Brain microvascular endothelial cell (primary cell): ENCODE measurements around the gene PRSS12.

Experiments
- DNase-seq: peaks from one replicate; pipeline ENCODE4 v3.0.0-alpha.2; 2020
- H3K27ac ChIP-seq: fragments of 250-450 bp; sonication (Bioruptor Pico); 2 replicates; pipeline ENCODE4 v1.5.1; 2020; ENCODE audit warnings: mild to moderate bottlenecking, moderate library complexity
- H3K27me3 ChIP-seq: fragments of 250-450 bp; sonication (Bioruptor Pico); replicated peaks from 2 replicates; pipeline ENCODE4 v1.5.1; 2020; ENCODE audit warnings: mild to moderate bottlenecking
- H3K36me3 ChIP-seq: fragments of 250-450 bp; sonication (Bioruptor Pico); replicated peaks from 2 replicates; pipeline ENCODE4 v1.5.1; 2020; ENCODE audit warnings: mild to moderate bottlenecking
- H3K4me3 ChIP-seq: 2 replicates; pipeline ENCODE4 v1.5.1; 2011; ENCODE audit warnings: low read depth, mild to moderate bottlenecking, control low read depth, low read length, moderate library complexity
- in situ Hi-C: cut with HindIII; loops from 2 replicates; pipeline ENCODE4 v1.10.0; 2017; ENCODE audit warnings: low sequenced_read_pairs, low pct_ligation_motif_present
- TF ChIP-seq, protein P1 (sequence below): IDR thresholded peaks from 2 replicates; pipeline ENCODE4 v1.5.1; 2011; ENCODE audit warnings: low read depth, mild to moderate bottlenecking, moderate library complexity, low read length, control low read depth, inconsistent platforms; ENCODE audit errors: missing control alignments

PRSS12 gene

DNA sequence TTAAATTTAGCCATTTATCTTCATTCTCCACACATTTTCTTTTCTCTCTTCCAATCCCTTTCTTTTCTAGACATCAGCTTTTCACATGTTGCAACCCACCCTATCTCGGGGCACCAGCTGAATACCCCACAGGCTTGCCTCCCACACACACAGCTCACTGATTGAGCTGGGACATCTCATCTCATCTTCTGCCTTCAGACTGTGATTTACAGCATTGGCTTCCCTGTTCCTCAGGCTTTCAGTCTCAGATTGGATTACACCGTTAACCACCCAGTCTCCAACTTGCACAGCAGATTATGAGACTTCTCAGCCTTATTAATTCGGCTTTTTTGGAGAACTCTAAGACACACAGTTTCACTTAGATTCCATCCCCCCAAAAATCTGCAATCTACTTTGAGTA is 93.7 kb downstream of the PRSS12 start:
- Histone ChIP-seq H3K27ac (no peak overlapping the region), H3K36me3 (no peaks in the 10 kb centered on the region), H3K4me3 (no peak overlapping the region), H3K27me3 (no peaks in the 10 kb centered on the region)
- no peak for DNase-seq
- TF ChIP-seq, protein P1, sequence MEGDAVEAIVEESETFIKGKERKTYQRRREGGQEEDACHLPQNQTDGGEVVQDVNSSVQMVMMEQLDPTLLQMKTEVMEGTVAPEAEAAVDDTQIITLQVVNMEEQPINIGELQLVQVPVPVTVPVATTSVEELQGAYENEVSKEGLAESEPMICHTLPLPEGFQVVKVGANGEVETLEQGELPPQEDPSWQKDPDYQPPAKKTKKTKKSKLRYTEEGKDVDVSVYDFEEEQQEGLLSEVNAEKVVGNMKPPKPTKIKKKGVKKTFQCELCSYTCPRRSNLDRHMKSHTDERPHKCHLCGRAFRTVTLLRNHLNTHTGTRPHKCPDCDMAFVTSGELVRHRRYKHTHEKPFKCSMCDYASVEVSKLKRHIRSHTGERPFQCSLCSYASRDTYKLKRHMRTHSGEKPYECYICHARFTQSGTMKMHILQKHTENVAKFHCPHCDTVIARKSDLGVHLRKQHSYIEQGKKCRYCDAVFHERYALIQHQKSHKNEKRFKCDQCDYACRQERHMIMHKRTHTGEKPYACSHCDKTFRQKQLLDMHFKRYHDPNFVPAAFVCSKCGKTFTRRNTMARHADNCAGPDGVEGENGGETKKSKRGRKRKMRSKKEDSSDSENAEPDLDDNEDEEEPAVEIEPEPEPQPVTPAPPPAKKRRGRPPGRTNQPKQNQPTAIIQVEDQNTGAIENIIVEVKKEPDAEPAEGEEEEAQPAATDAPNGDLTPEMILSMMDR = no peak
- in situ Hi-C loops = no loop called here

DNA sequence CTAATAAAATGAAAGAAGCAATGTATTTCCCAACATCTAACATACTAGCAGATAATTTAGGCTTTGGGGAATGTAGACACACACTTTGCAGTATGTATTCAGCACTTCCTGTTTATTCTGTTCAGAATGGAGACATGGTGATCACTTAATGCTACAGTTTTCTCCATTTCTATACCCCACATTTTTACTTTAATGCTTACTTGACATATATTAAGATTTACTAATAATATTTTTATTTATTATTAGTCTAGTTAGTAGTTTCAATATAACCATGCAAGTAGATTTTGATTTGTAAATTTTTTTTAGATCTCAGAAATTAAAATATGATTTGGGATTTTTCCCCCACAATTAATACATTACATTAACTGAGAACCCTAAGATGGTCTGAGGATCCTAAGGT is 98.4 kb downstream of the PRSS12 start:
- no peak overlapping the region for H3K27ac ChIP-seq
- H3K36me3 ChIP-seq = no peaks in the 10 kb centered on the region
- TF ChIP-seq, protein P1 = no peak
- in situ Hi-C loops = no loop called here
- DNase-seq = no peak
- no peak overlapping the region for H3K4me3 ChIP-seq
- no peaks in the 10 kb centered on the region for H3K27me3 ChIP-seq

GRCh38 chr4:118249890-118250289 is 102.9 kb downstream of the PRSS12 start:
- no peaks in the 10 kb centered on the region for H3K27me3 ChIP-seq
- H3K36me3 ChIP-seq = no peaks in the 10 kb centered on the region
- H3K27ac ChIP-seq = no peak overlapping the region
- in situ Hi-C loops = no loop called here
- TF ChIP-seq, protein P1 = no peak
- no peak for DNase-seq
- H3K4me3 ChIP-seq = no peak overlapping the region

DNA sequence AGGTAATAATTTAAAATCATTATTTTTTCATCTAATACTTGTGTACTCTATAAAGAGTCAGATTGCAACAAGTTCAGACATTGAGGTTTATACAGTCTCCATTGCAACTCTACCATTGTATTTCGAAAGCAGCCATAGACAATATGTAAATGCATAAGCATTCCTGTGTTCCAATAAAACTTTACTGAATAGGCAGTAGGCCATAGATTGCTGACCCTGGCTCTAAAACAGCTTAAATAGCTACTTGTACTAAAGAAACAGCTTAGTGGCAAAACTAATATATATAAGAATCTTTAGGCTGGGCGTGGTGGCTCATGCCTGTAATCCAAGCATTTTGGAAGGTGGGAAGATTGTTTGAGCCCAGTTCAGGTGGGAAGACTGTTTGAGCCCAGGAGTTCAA is 115.3 kb downstream of the PRSS12 start:
- TF ChIP-seq, protein P1 = no peak
- Histone ChIP-seq H3K27ac (no peak overlapping the region), H3K4me3 (no peak overlapping the region), H3K27me3 (no peaks in the 10 kb centered on the region), H3K36me3 (no peaks in the 10 kb centered on the region)
- in situ Hi-C loops = no loop called here
- no peak for DNase-seq

- no peak overlapping the region for H3K4me3 ChIP-seq
- no peak for DNase-seq
- H3K36me3 ChIP-seq = no peaks in the 10 kb centered on the region
- in situ Hi-C loops = no loop called here
- H3K27me3 ChIP-seq = no peaks in the 10 kb centered on the region
- TF ChIP-seq, protein P1 = no peak
- no peak overlapping the region for H3K27ac ChIP-seq
Measured at GRCh38 chr4:118235566-118236120, 117.2 kb downstream of the PRSS12 start.
